GM18505 (cell line): ENCODE measurements around the gene BRF1.
A peak's percentile ranks its signal among the peaks of the same experiment; 100 is the strongest.
"Not testable (repeated sequence)": the region's sequence is repeated elsewhere in the genome, so short reads cannot be mapped to it uniquely, and the experiment has no call there.

Experiments used
- ATAC-seq: cut with Tn5 transposase; IDR thresholded peaks from one replicate; pipeline ENCODE4 v1.9.1; 2021; ENCODE audit not compliant: unreplicated experiment
- POLR2A ChIP-seq: IDR thresholded peaks from 4 replicates; pipeline ENCODE4 v1.6.1; 2011; ENCODE audit warnings: borderline replicate concordance; ENCODE audit not compliant: insufficient read depth, insufficient read length; ENCODE audit errors: extremely low read depth

The BRF1 gene

GRCh38 chr14:105301103-105301914 lies 508 bp upstream of the BRF1 start:
- ATAC-seq: peak; percentile 62
- peak; percentile 58 for TF ChIP-seq POLR2A

- no peak for TF ChIP-seq POLR2A
Observed at GRCh38 chr14:105299654-105300541, 903 bp downstream of the BRF1 start.

GRCh38 chr14:105297311-105297710 lies 3.5 kb downstream of the BRF1 start:
- not testable (repeated sequence) for ATAC-seq

More at GRCh38 chr14:105299654-105300541, 903 bp downstream of the BRF1 start:
- ATAC-seq: peak; percentile 11

GRCh38 chr14:105294142-105294597 lies 6.6 kb downstream of the BRF1 start:
- no peak for TF ChIP-seq POLR2A
- ATAC-seq: no peak

- no peak for TF ChIP-seq POLR2A
- no peak for ATAC-seq
Observed at GRCh38 chr14:105292826-105293711, 7.7 kb downstream of the BRF1 start.

- no peak for ATAC-seq
- no peak for TF ChIP-seq POLR2A
Observed at GRCh38 chr14:105290621-105291346, 10.0 kb downstream of the BRF1 start.

GRCh38 chr14:105288936-105289335 lies 11.9 kb downstream of the BRF1 start:
- not testable (repeated sequence) for ATAC-seq

GRCh38 chr14:105287249-105288102 lies 13.3 kb downstream of the BRF1 start:
- TF ChIP-seq POLR2A: no peak
- ATAC-seq: no peak

- ATAC-seq: no peak
- no peak for TF ChIP-seq POLR2A
Observed at GRCh38 chr14:105286759-105287144, 14.0 kb downstream of the BRF1 start.

- no peak for ATAC-seq
- TF ChIP-seq POLR2A: no peak
Observed at GRCh38 chr14:105285174-105285573, 15.6 kb downstream of the BRF1 start.

GRCh38 chr14:105283899-105284298 lies 16.9 kb downstream of the BRF1 start:
- no peak for TF ChIP-seq POLR2A
- no peak for ATAC-seq

GRCh38 chr14:105283028-105283427 lies 17.8 kb downstream of the BRF1 start:
- no peak for TF ChIP-seq POLR2A
- ATAC-seq: no peak
